GM12878 (cell line): ENCODE measurements around the gene PATZ1. TPM values are rescaled to one million over a fixed set of nuclear protein-coding genes. Genes with fewer than 3 reads are reported as not detected.

ENCODE experiments used
- ATAC-seq: fragments of 200-7000 bp; cut with Tn5 transposase; 3 replicates; pipeline ENCODE4 v1.9.1; 2020; ENCODE audit warnings: mild to moderate bottlenecking, moderate library complexity
- BruUV-seq: library from RNA; stranded (reverse); fragments of 400-500 nt; replicated peaks from 2 replicates; lab custom pipeline; 2021; lab: Mats Ljungman, UMichigan
- CTCF ChIA-PET: fragments of 300-600 bp; sonication (Branson Sonifier 250); formaldehyde crosslinking; extraction: SDS; loops from one replicate; lab custom pipeline; 2021; ENCODE audit warnings: inconsistent platforms; lab: Yijun Ruan, JAX
- POLR2A ChIA-PET: fragments of 350-600 bp; formaldehyde crosslinking; extraction: SDS; loops from one replicate; lab custom pipeline; 2021; ENCODE audit warnings: inconsistent platforms; lab: Charles Lee
- RAD21 ChIA-PET: fragments of 300-600 bp; sonication (Branson Sonifier 250); formaldehyde crosslinking; loops from one replicate; lab custom pipeline; 2023; ENCODE audit warnings: antibody characterized with exemption; ENCODE audit not compliant: unreplicated experiment; lab: Charles Lee
- SMC1A ChIA-PET: fragments of 300-600 bp; sonication (Branson Sonifier 250); formaldehyde crosslinking; loops from one replicate; lab custom pipeline; 2023; ENCODE audit not compliant: unreplicated experiment, uncharacterized antibody; lab: Charles Lee
- DNase-seq: peaks from one replicate; pipeline ENCODE4 v3.0.0-alpha.2; 2011; ENCODE audit warnings: low read depth, low spot score
- FAIRE-seq: peaks from 3 replicates; lab custom pipeline; 2011; peaks lifted over from hg19 to GRCh38; lab: Jason Lieb, UNC
- H2AFZ ChIP-seq: 2 replicates; pipeline ENCODE4 v1.6.0; 2011; ENCODE audit warnings: low read depth, low read length, control low read depth; ENCODE audit not compliant: control insufficient read depth
- H3K27ac ChIP-seq: 2 replicates; pipeline ENCODE4 v1.5.1; 2011; ENCODE audit warnings: control low read depth; ENCODE audit not compliant: control insufficient read depth, insufficient read depth
- H3K27me3 ChIP-seq, 2 experiments: replicated peaks in 1 of 2; 2 replicates each; pipeline versions ENCODE4 v1.6.0 to v1.6.1; 2011; ENCODE audit warnings: low read length in 1 of 2; ENCODE audit not compliant: control insufficient read depth in 2 of 2, insufficient read depth in 2 of 2
- H3K36me3 ChIP-seq, 2 experiments: 2 replicates each; pipeline ENCODE4 v1.5.1; 2011; ENCODE audit warnings: low read length in 1 of 2; ENCODE audit not compliant: control insufficient read depth in 2 of 2, insufficient read depth in 2 of 2
- H3K4me1 ChIP-seq: 2 replicates; pipeline ENCODE4 v1.6.1; 2011; ENCODE audit warnings: mild to moderate bottlenecking, low read length, moderate library complexity, mixed read lengths; ENCODE audit not compliant: control insufficient read depth, insufficient read depth
- H3K4me2 ChIP-seq: 2 replicates; pipeline ENCODE4 v1.6.0; 2011; ENCODE audit warnings: control low read depth; ENCODE audit not compliant: control insufficient read depth, insufficient read depth
- H3K4me3 ChIP-seq: fragments of 200-600 bp; sonication (generic); 2 replicates; pipeline ENCODE4 v1.5.1; 2016
- H3K79me2 ChIP-seq: 2 replicates; pipeline ENCODE4 v1.6.0; 2011; ENCODE audit warnings: low read length; ENCODE audit not compliant: control insufficient read depth, insufficient read depth
- H3K9ac ChIP-seq: 2 replicates; pipeline ENCODE4 v1.8.0; 2011; ENCODE audit warnings: low read length, control low read depth, mixed read lengths; ENCODE audit not compliant: control insufficient read depth, insufficient read depth
- H3K9me3 ChIP-seq: replicated peaks from 3 replicates; pipeline ENCODE4 v1.5.1; 2011; ENCODE audit warnings: mild to moderate bottlenecking, low read length; ENCODE audit not compliant: control insufficient read depth, insufficient read depth
- H4K20me1 ChIP-seq: 2 replicates; pipeline ENCODE4 v1.6.0; 2011; ENCODE audit not compliant: control insufficient read depth, insufficient read depth
- BACH1 ChIP-seq: fragments of 450-650 bp; IDR thresholded peaks from 2 replicates; pipeline ENCODE4 v1.6.1; 2017; ENCODE audit warnings: mild to moderate bottlenecking, borderline replicate concordance
- BCL3 ChIP-seq: IDR thresholded peaks from 2 replicates; pipeline ENCODE4 v1.6.1; 2011; ENCODE audit warnings: borderline replicate concordance, low read depth, mild to moderate bottlenecking, moderate library complexity, low read length; ENCODE audit not compliant: insufficient read depth, poor library complexity, severe bottlenecking
- CEBPZ ChIP-seq: fragments of 150-350 bp; IDR thresholded peaks from 2 replicates; pipeline ENCODE4 v1.6.1; 2016; ENCODE audit warnings: low read depth, low read length
- EZH2 ChIP-seq: IDR thresholded peaks from 2 replicates; pipeline ENCODE4 v1.6.1; 2012; ENCODE audit warnings: low read depth, mild to moderate bottlenecking, control low read depth, inconsistent platforms, low read length, borderline replicate concordance; ENCODE audit not compliant: control insufficient read depth
- GATAD2B ChIP-seq: fragments of 450-650 bp; conservative IDR thresholded peaks from 2 replicates; pipeline ENCODE4 v1.6.1; 2017; ENCODE audit warnings: low read depth, mild to moderate bottlenecking, moderate library complexity
- HDGF ChIP-seq: fragments of 450-650 bp; IDR thresholded peaks from 2 replicates; pipeline ENCODE4 v1.6.1; 2016; ENCODE audit warnings: antibody characterized with exemption
- NKRF ChIP-seq: fragments of 450-650 bp; conservative IDR thresholded peaks from 2 replicates; pipeline ENCODE4 v1.6.1; 2017; ENCODE audit warnings: mild to moderate bottlenecking, moderate library complexity
- PAX8 ChIP-seq: fragments of 450-650 bp; IDR thresholded peaks from 2 replicates; pipeline ENCODE4 v1.6.1; 2017; ENCODE audit warnings: mild to moderate bottlenecking, moderate library complexity
- RBBP5 ChIP-seq: fragments of 200-600 bp; sonication (generic); conservative IDR thresholded peaks from 2 replicates; pipeline ENCODE4 v1.6.1; 2016
- RELA ChIP-seq: fragments of 450-650 bp; IDR thresholded peaks from 2 replicates; pipeline ENCODE4 v1.8.0; 2014; ENCODE audit warnings: borderline replicate concordance; ENCODE audit not compliant: partially characterized antibody
- SIX5 ChIP-seq: IDR thresholded peaks from 2 replicates; pipeline ENCODE4 v1.6.1; 2011; ENCODE audit warnings: mild to moderate bottlenecking, low read depth, low read length, moderate library complexity; ENCODE audit not compliant: severe bottlenecking
- SMARCA5 ChIP-seq: fragments of 450-650 bp; IDR thresholded peaks from 2 replicates; pipeline ENCODE4 v1.6.1; 2017; ENCODE audit warnings: mild to moderate bottlenecking
- SMC3 ChIP-seq: IDR thresholded peaks from 2 replicates; pipeline ENCODE4 v1.6.1; 2011; ENCODE audit warnings: low read length, improper control_type of control experiment, borderline replicate concordance
- SP1 ChIP-seq: IDR thresholded peaks from one replicate; pipeline ENCODE4 v1.6.1; 2011; ENCODE audit warnings: low read depth, low read length
- USF2 ChIP-seq: IDR thresholded peaks from 2 replicates; pipeline ENCODE4 v1.6.1; 2011; ENCODE audit warnings: low read depth, low read length, improper control_type of control experiment, borderline replicate concordance
- whole genome bisulfite sequencing: methylation state at CpG from one replicate; pipeline ENCODE4 v1.1.6; 2016; ENCODE audit warnings: low lambda C conversion rate; ENCODE audit not compliant: insufficient replicate concordance, insufficient coverage; ENCODE audit errors: missing lambda C conversion rate; 5-methylcytosine and 5-hydroxymethylcytosine counted together
- in situ Hi-C: fragments of 300-500 bp; cut with MboI; formaldehyde crosslinking; loops from 9 replicates; pipeline ENCODE4 v1.14.3; 2018; ENCODE audit warnings: mixed read lengths
- intact Hi-C: fragments of 100-400 bp; cut with micrococcal nuclease; formaldehyde crosslinking; loops from one replicate; pipeline ENCODE4 v1.14.2; 2022; ENCODE audit not compliant: unreplicated experiment
- polyA plus RNA-seq, 11 experiments: library from polyadenylated mRNA; depleted of rRNA in 4 of 11; unstranded in 6 of 11; stranded (reverse) in 5 of 11; fragments of >200 nt; fragmentation: Nextera tagmentation in 4 of 11; fragmentation: Illumina TruSeq in 1 of 11; extraction: Ambion mirVana in 4 of 11; extraction: Trizol in 1 of 11; gene quantifications; 1 replicate in 1 of 11; 2 replicates in 10 of 11; pipeline versions ENCODE4 v1.2.1 to v1.2.3, GENCODE V29; 2011 to 2016; ENCODE audit warnings: inconsistent platforms in 2 of 11, missing spikeins in 2 of 11, low read depth in 1 of 11
- total RNA-seq, 4 experiments: library from RNA; depleted of rRNA in 3 of 4; stranded (reverse); fragments of >200 nt in 3 of 4; fragmentation: Illumina TruSeq in 1 of 4; extraction: Trizol in 1 of 4; gene quantifications; 2 replicates each; pipeline versions ENCODE4 v1.2.1 to v1.2.3, GENCODE V29; 2013 to 2021

PATZ1 gene
- total and polyA plus RNA-seq, 10 of the 15 experiments (the other 5 are each of a cell fraction or from before 2014, with no cell fraction given): 3.6 to 32.7 (median 13.9) TPM

- Histone ChIP-seq H3K4me2 (no peak overlapping the region), H3K4me1 (no peaks in the 10 kb centered on the region), H3K27me3 (no peaks in the 10 kb centered on the region), H4K20me1 (no peaks in the 10 kb centered on the region), H3K9ac (no peak overlapping the region), H3K4me3 (no peak overlapping the region), H3K9me3 (no peaks in the 10 kb centered on the region), H2AFZ (no peak overlapping the region), H3K36me3 (peaks cover 14 to 17% of the 10 kb centered on the region in 2 experiments), H3K27ac (no peak overlapping the region), H3K79me2 (no peaks in the 10 kb centered on the region)
- WGBS: 97% methylated on average over 9 of the region's 9 CpGs
- no peak for FAIRE-seq
- no TSS peak for BruUV-seq
- RAD21 ChIA-PET: no interaction called here
- no peak for ATAC-seq
- in situ Hi-C loops (no loop called here), intact Hi-C loops (no loop called here)
- SMC1A ChIA-PET: interaction anchor here (1.6 kb wide), 1 partner anchor 14 kb away, joined by 4 read pairs; no protein-coding TSS in a partner anchor
- CTCF ChIA-PET: interaction anchor here (4.0 kb wide), 1 partner anchor 14 kb away, joined by 16 read pairs; no protein-coding TSS in a partner anchor
- POLR2A ChIA-PET: no interaction called here
- no peak for DNase-seq
- no peak for TF ChIP-seq GATAD2B
- TF ChIP-seq NKRF: no peak
- TF ChIP-seq RELA: no peak
- TF ChIP-seq BACH1: no peak
- no peak for TF ChIP-seq CEBPZ
- no peak for TF ChIP-seq EZH2
- no peak for TF ChIP-seq BCL3
- no peak for TF ChIP-seq RBBP5
- TF ChIP-seq SMC3: no peak
- no peak for TF ChIP-seq SP1
- no peak for TF ChIP-seq SIX5
- no peak for TF ChIP-seq USF2
- no peak for TF ChIP-seq SMARCA5
- no peak for TF ChIP-seq HDGF
- TF ChIP-seq PAX8: no peak
Measured at GRCh38 chr22:31326877-31327276, 19.3 kb downstream of the PATZ1 start.
